Astrocyte (in vitro differentiated cells and primary cell): Measurements from ENCODE around the gene ZNF592. TPM values are rescaled to one million over a fixed set of nuclear protein-coding genes. Genes with fewer than 3 reads are reported as not detected.

ENCODE experiments used
- DNase-seq: peaks from one replicate; pipeline ENCODE4 v3.0.0-alpha.2; 2010; ENCODE audit warnings: low read depth
- FAIRE-seq: peaks from 2 replicates; lab custom pipeline; 2011; peaks lifted over from hg19 to GRCh38; lab: Jason Lieb, UNC
- H2AFZ ChIP-seq: 2 replicates; pipeline ENCODE4 v1.6.0; 2012; ENCODE audit warnings: low read depth, low read length, inconsistent platforms
- H3K27ac ChIP-seq: 2 replicates; pipeline ENCODE4 v1.5.1; 2011; ENCODE audit warnings: low read depth, low read length, inconsistent platforms
- H3K27me3 ChIP-seq: 2 replicates; pipeline ENCODE4 v1.6.0; 2011; ENCODE audit warnings: low read length, inconsistent platforms; ENCODE audit not compliant: insufficient read depth
- H3K36me3 ChIP-seq: 2 replicates; pipeline ENCODE4 v1.5.1; 2011; ENCODE audit warnings: low read length, inconsistent platforms; ENCODE audit not compliant: insufficient read depth
- H3K4me1 ChIP-seq: 2 replicates; pipeline ENCODE4 v1.5.1; 2011; ENCODE audit warnings: low read length, inconsistent platforms; ENCODE audit not compliant: insufficient read depth
- H3K4me2 ChIP-seq: 2 replicates; pipeline ENCODE4 v1.6.0; 2012; ENCODE audit warnings: low read length, inconsistent platforms
- H3K4me3 ChIP-seq: 2 replicates; pipeline ENCODE4 v1.5.1; 2011; ENCODE audit warnings: low read depth, mild to moderate bottlenecking, low read length, inconsistent platforms; ENCODE audit not compliant: insufficient read depth
- H3K79me2 ChIP-seq: 2 replicates; pipeline ENCODE4 v1.6.0; 2012; ENCODE audit warnings: mild to moderate bottlenecking, low read length, inconsistent platforms; ENCODE audit not compliant: insufficient read depth
- H3K9ac ChIP-seq: 2 replicates; pipeline ENCODE4 v1.6.0; 2012; ENCODE audit warnings: mild to moderate bottlenecking, low read length, inconsistent platforms
- H3K9me3 ChIP-seq: 2 replicates; pipeline ENCODE4 v1.5.1; 2012; ENCODE audit warnings: low read depth, mild to moderate bottlenecking, low read length, inconsistent platforms; ENCODE audit not compliant: insufficient read depth
- H4K20me1 ChIP-seq: 2 replicates; pipeline ENCODE4 v1.6.0; 2012; ENCODE audit warnings: low read length, inconsistent platforms; ENCODE audit not compliant: insufficient read depth
- H3K27ac Mint-ChIP-seq: one replicate; pipeline ENCODE4 v1.8.0; 2021; ENCODE audit warnings: mild to moderate bottlenecking, mixed read lengths; ENCODE audit not compliant: unreplicated experiment
- H3K27me3 Mint-ChIP-seq: one replicate; pipeline ENCODE4 v1.8.0; 2021; ENCODE audit warnings: low read depth, mixed read lengths; ENCODE audit not compliant: unreplicated experiment
- H3K36me3 Mint-ChIP-seq: one replicate; pipeline ENCODE4 v1.8.0; 2021; ENCODE audit warnings: low read depth, mixed read lengths; ENCODE audit not compliant: unreplicated experiment
- H3K4me1 Mint-ChIP-seq: one replicate; pipeline ENCODE4 v1.8.0; 2021; ENCODE audit warnings: low read depth, mixed read lengths; ENCODE audit not compliant: unreplicated experiment
- H3K4me3 Mint-ChIP-seq: one replicate; pipeline ENCODE4 v1.8.0; 2021; ENCODE audit warnings: mild to moderate bottlenecking, moderate library complexity, mixed read lengths; ENCODE audit not compliant: unreplicated experiment
- H3K9me3 Mint-ChIP-seq: one replicate; pipeline ENCODE4 v1.8.0; 2021; ENCODE audit warnings: mild to moderate bottlenecking, mixed read lengths; ENCODE audit not compliant: unreplicated experiment
- CTCF ChIP-seq: IDR thresholded peaks from 2 replicates; pipeline ENCODE4 v1.5.1; 2011; ENCODE audit warnings: low read depth, mild to moderate bottlenecking, inconsistent platforms, low read length, moderate library complexity; ENCODE audit not compliant: insufficient read depth
- EZH2 ChIP-seq: IDR thresholded peaks from 2 replicates; pipeline ENCODE4 v1.6.1; 2012; ENCODE audit warnings: mild to moderate bottlenecking, low read length, inconsistent platforms; ENCODE audit not compliant: insufficient read depth
- total RNA-seq: library from RNA; stranded (reverse); gene quantifications from 2 replicates; pipeline ENCODE4 v1.2.1, GENCODE V29; 2021

ZNF592 gene
- total RNA-seq, 1 donor from 2014 or later = 25.1 TPM

DNA sequence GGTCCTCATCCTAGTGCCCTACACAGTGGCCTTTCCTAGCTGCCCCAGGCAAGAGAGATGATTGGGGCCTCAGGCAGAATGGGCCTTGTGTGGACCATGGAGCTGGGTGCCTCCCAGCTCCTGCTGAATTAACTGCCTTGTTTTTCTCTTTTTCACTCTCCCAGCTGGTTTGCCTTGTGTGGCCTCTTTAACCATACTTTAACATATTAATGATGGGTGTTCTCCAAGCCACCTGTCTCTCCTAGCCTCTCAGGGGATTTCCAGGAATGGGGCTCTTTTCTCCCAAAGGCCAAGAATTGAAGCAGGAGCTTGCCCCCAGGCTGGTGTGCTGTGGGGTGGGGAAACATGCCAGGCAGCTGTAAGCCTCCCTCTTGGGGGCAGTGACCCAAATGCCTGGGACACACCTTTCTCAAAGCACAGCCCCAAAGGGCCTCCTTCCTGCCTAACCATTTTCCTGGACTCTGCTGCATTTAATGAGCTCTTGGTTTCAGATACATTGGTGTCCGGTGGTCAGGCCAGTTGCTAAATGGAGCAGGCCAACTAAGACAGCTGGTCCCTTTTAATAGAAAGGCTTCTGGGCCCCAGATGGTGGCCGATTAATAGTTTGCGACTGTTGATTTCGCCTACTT lies 74.4 kb downstream of the ZNF592 start:
- Histone ChIP-seq H3K4me3 (no peak overlapping the region), H3K9ac (no peak overlapping the region), H4K20me1 (no peaks in the 10 kb centered on the region), H3K36me3 (no peaks in the 10 kb centered on the region), H3K9me3 (no peaks in the 10 kb centered on the region), H3K27me3 (no peaks in the 10 kb centered on the region), H2AFZ (no peak overlapping the region), H3K27ac (no peak overlapping the region), H3K4me2 (no peak overlapping the region), H3K79me2 (no peaks in the 10 kb centered on the region), H3K4me1 (peaks cover 14% of the 10 kb centered on the region)
- DNase-seq = no peak
- TF ChIP-seq CTCF = no peak
- no peak for TF ChIP-seq EZH2
- H3K36me3 Mint-ChIP-seq = peaks cover 6% of the 10 kb centered on the region
- H3K27me3 Mint-ChIP-seq = peaks cover 3% of the 10 kb centered on the region
- no peak overlapping the region for H3K27ac Mint-ChIP-seq
- H3K9me3 Mint-ChIP-seq = no peaks in the 10 kb centered on the region
- H3K4me3 Mint-ChIP-seq = no peak overlapping the region
- H3K4me1 Mint-ChIP-seq = peaks cover 16% of the 10 kb centered on the region
- FAIRE-seq = no peak

GRCh38 chr15:84823282-84823878 lies 75.0 kb downstream of the ZNF592 start:
- Histone ChIP-seq H4K20me1 (no peaks in the 10 kb centered on the region), H3K27ac (no peak overlapping the region), H3K4me1 (peaks cover 8% of the 10 kb centered on the region), H3K79me2 (no peaks in the 10 kb centered on the region), H3K27me3 (no peaks in the 10 kb centered on the region), H3K4me3 (no peak overlapping the region), H3K36me3 (no peaks in the 10 kb centered on the region), H3K9me3 (no peaks in the 10 kb centered on the region), H3K9ac (no peak overlapping the region), H2AFZ (no peak overlapping the region), H3K4me2 (no peak overlapping the region)
- H3K36me3 Mint-ChIP-seq = peaks cover 9% of the 10 kb centered on the region
- TF ChIP-seq CTCF = no peak
- TF ChIP-seq EZH2 = no peak
- DNase-seq (no peak), FAIRE-seq (no peak)
- H3K9me3 Mint-ChIP-seq = no peaks in the 10 kb centered on the region
- H3K27me3 Mint-ChIP-seq = peaks cover 3% of the 10 kb centered on the region
- H3K4me1 Mint-ChIP-seq = peaks cover 12% of the 10 kb centered on the region
- H3K4me3 Mint-ChIP-seq = no peak overlapping the region
- no peak overlapping the region for H3K27ac Mint-ChIP-seq
